Upper lobe of left lung (tissue), 6 donors: ENCODE data around the gene MAGI2. TPM values are rescaled to one million over a fixed set of nuclear protein-coding genes. Genes with fewer than 3 reads are reported as not detected.

Experiments used
- ATAC-seq, 2 donors: fragments of 200-7000 bp; cut with Tn5 transposase; one replicate each; pipeline ENCODE4 v1.9.1; 2022; ENCODE audit warnings: mild to moderate bottlenecking in 2 of 2, moderate library complexity in 2 of 2; ENCODE audit not compliant: low FRiP score in 2 of 2
- DNase-seq, 2 donors: peaks; one replicate each; pipeline ENCODE4 v3.0.0-alpha.2; 2019 to 2020
- H3K27ac ChIP-seq, 4 donors: fragments of 200-600 bp; sonication (generic); one replicate each; pipeline ENCODE4 v1.5.1; 2016 to 2019
- H3K27me3 ChIP-seq, 4 donors: fragments of 200-600 bp; sonication (generic); one replicate each; pipeline ENCODE4 v1.5.1; 2017 to 2019
- H3K36me3 ChIP-seq, 4 donors: fragments of 200-600 bp; sonication (generic); one replicate each; pipeline ENCODE4 v1.5.1; 2016 to 2019
- H3K4me1 ChIP-seq, 4 donors: fragments of 200-600 bp; sonication (generic); one replicate each; pipeline ENCODE4 v1.5.1; 2018 to 2019
- H3K4me3 ChIP-seq, 4 donors: fragments of 200-600 bp; sonication (generic); one replicate each; pipeline ENCODE4 v1.5.1; 2017 to 2019; ENCODE audit warnings: mild to moderate bottlenecking in 2 of 4, moderate library complexity in 1 of 4
- H3K9me3 ChIP-seq, 4 donors: fragments of 200-600 bp; sonication (generic); one replicate each; pipeline ENCODE4 v1.5.1; 2018 to 2019
- CTCF ChIP-seq, 6 experiments: fragments of 450-650 bp in 4 of 6; fragments of 200-600 bp in 2 of 6; sonication (generic) in 2 of 6; IDR thresholded peaks; one replicate each; pipeline ENCODE4 v1.5.1; 2016 to 2019; ENCODE audit warnings: antibody characterized with exemption in 6 of 6
- EP300 ChIP-seq, 4 donors: sonication (generic); formaldehyde crosslinking; IDR thresholded peaks; one replicate each; pipeline ENCODE4 v1.5.1; 2017; ENCODE audit warnings: antibody characterized with exemption in 4 of 4, control low read depth in 2 of 4
- POLR2A ChIP-seq, 4 donors: fragments of 450-650 bp; IDR thresholded peaks; one replicate each; pipeline ENCODE4 v1.5.1; 2016 to 2017; ENCODE audit warnings: antibody characterized with exemption in 4 of 4, mild to moderate bottlenecking in 2 of 4
- POLR2AphosphoS5 ChIP-seq, 2 donors: sonication (generic); formaldehyde crosslinking; IDR thresholded peaks; one replicate each; pipeline ENCODE4 v1.5.1; 2017; ENCODE audit warnings: antibody characterized with exemption in 2 of 2
- WGBS, 2 donors: methylation state at CpG; one replicate each; pipeline ENCODE4 v1.1.5; 2017 to 2018; 5-methylcytosine and 5-hydroxymethylcytosine counted together
- total RNA-seq, 6 donors: library from RNA; depleted of rRNA in 4 of 6; stranded (reverse); fragments of >200 nt in 4 of 6; gene quantifications; one replicate each; pipeline versions ENCODE4 v1.1.0 to v1.2.1, GENCODE V29; 2016 to 2021
- donor health status: DM: no; HTN: no; CAD: no; lungs with moderate emphysema.
- donor health status: DM: no; HTN: yes; CAD: no; lungs with severe emphysema.

MAGI2 gene
- total RNA-seq, 6 donors from 2014 or later = 7.9 to 84.9 (median 11.8) TPM

- no peak overlapping the region for H3K4me3 ChIP-seq
- DNase-seq (no peak), ATAC-seq (no peak)
- WGBS, 2 donors = 90 to 91% methylated on average over 4 of the region's 4 CpGs
- H3K36me3 ChIP-seq = no peaks in the 10 kb centered on the region
- H3K9me3 ChIP-seq = no peaks in the 10 kb centered on the region
- H3K4me1 ChIP-seq = no peaks in the 10 kb centered on the region
- TF ChIP-seq EP300 (IDR thresholded peaks at IDR 0.05) = no peak
- TF ChIP-seq POLR2AphosphoS5 (IDR thresholded peaks at IDR 0.05) = no peak
- no peak overlapping the region for H3K27ac ChIP-seq
- H3K27me3 ChIP-seq = no peaks in the 10 kb centered on the region
These were observed 1469.5 kb downstream of the MAGI2 start for GRCh38 chr7:77983973-77984372.

GRCh38 chr7:77982926-77983550 is 1470.4 kb downstream of the MAGI2 start:
- no peak overlapping the region for H3K27ac ChIP-seq
- H3K4me3 ChIP-seq = no peak overlapping the region
- no peak for ATAC-seq
- H3K9me3 ChIP-seq = no peaks in the 10 kb centered on the region
- 67 to 68% methylated on average over 5 of the region's 5 CpGs for WGBS, 2 donors
- H3K36me3 ChIP-seq = no peaks in the 10 kb centered on the region
- TF ChIP-seq POLR2AphosphoS5 (IDR thresholded peaks at IDR 0.05) = no peak
- TF ChIP-seq POLR2A (IDR thresholded peaks at IDR 0.05) = no peak
- TF ChIP-seq EP300 (IDR thresholded peaks at IDR 0.05) = no peak
- no peak for TF ChIP-seq CTCF (IDR thresholded peaks at IDR 0.05)
- no peaks in the 10 kb centered on the region for H3K27me3 ChIP-seq
- DNase-seq = no peak
- no peaks in the 10 kb centered on the region for H3K4me1 ChIP-seq

GRCh38 chr7:77980087-77980713 is 1473.3 kb downstream of the MAGI2 start:
- Histone ChIP-seq H3K9me3 (no peaks in the 10 kb centered on the region), H3K27me3 (no peaks in the 10 kb centered on the region), H3K4me1 (no peaks in the 10 kb centered on the region), H3K4me3 (no peak overlapping the region), H3K27ac (no peak overlapping the region), H3K36me3 (no peaks in the 10 kb centered on the region)
- DNase-seq = no peak
- TF ChIP-seq POLR2A (IDR thresholded peaks at IDR 0.05) (no peak), POLR2AphosphoS5 (IDR thresholded peaks at IDR 0.05) (no peak), EP300 (IDR thresholded peaks at IDR 0.05) (no peak), CTCF (IDR thresholded peaks at IDR 0.05) (no peak)
- no peak for ATAC-seq
- 83 to 85% methylated on average over 3 of the region's 3 CpGs for WGBS, 2 donors

DNA sequence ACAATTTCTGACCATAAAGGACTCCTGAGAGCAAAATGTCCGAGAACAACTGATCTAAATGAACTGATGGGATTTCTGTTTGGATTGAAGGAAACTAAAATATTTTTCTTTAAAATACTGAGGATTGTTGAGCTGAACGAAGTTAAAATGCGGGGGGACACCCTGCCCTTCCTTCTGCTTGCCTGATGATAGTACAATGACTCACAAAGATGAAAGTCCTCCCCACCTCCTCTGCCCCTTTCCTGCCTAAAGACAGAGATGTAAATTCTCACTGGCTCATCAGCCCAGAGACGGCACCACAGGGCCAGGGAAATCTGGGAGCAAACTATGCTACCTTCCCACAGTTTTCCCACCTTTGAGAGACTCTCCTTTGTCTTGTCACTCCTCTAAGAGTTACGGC is 1474.2 kb downstream of the MAGI2 start:
- Histone ChIP-seq H3K4me1 (no peaks in the 10 kb centered on the region), H3K27ac (no peak overlapping the region), H3K9me3 (no peaks in the 10 kb centered on the region), H3K4me3 (no peak overlapping the region), H3K36me3 (no peaks in the 10 kb centered on the region), H3K27me3 (no peaks in the 10 kb centered on the region)
- no peak for TF ChIP-seq EP300 (IDR thresholded peaks at IDR 0.05)
- no peak for TF ChIP-seq POLR2A (IDR thresholded peaks at IDR 0.05)
- no peak for TF ChIP-seq CTCF (IDR thresholded peaks at IDR 0.05)
- no peak for TF ChIP-seq POLR2AphosphoS5 (IDR thresholded peaks at IDR 0.05)
- ATAC-seq = no peak
- 89% methylated on average over 5 of the region's 5 CpGs for WGBS, 2 donors
- no peak for DNase-seq

- no peaks in the 10 kb centered on the region for H3K27me3 ChIP-seq
- no peaks in the 10 kb centered on the region for H3K4me1 ChIP-seq
- no peaks in the 10 kb centered on the region for H3K9me3 ChIP-seq
- WGBS, 2 donors = 63 to 67% methylated on average over 2 of the region's 2 CpGs
- H3K36me3 ChIP-seq = no peaks in the 10 kb centered on the region
- H3K27ac ChIP-seq = no peak overlapping the region
- no peak for TF ChIP-seq CTCF (IDR thresholded peaks at IDR 0.05)
- TF ChIP-seq POLR2AphosphoS5 (IDR thresholded peaks at IDR 0.05) = no peak
- TF ChIP-seq EP300 (IDR thresholded peaks at IDR 0.05) = no peak
- no peak for TF ChIP-seq POLR2A (IDR thresholded peaks at IDR 0.05)
- DNase-seq (no peak), ATAC-seq (no peak)
- H3K4me3 ChIP-seq = no peak overlapping the region
These were observed 1477.6 kb downstream of the MAGI2 start for GRCh38 chr7:77975672-77976480.
